Measurements from ENCODE around the gene ABCA7.

Gene ABCA7

DNA sequence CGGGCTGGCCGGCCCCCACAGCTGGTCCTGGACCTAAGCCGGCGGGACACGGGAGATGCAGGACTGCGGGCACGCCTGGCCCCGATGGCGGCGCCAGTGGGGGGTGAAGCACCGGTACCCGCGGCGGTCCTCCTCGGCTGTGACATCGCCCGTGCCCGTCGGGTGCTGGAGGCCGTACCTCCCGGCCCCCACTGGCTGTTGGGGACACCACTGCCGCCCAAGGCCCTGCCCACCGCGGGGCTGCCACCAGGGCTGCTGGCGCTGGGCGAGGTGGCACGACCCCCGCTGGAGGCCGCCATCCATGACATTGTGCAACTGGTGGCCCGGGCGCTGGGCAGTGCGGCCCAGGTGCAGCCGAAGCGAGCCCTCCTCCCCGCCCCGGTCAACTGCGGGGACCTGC lies 36.6 kb upstream of the ABCA7 start:
- no peak for ATAC-seq

- no peak for ATAC-seq
Measured at GRCh38 chr19:1004204-1004802, 35.6 kb upstream of the ABCA7 start.

GRCh38 chr19:1004803-1005664 lies 34.9 kb upstream of the ABCA7 start:
- no peak for ATAC-seq

DNA sequence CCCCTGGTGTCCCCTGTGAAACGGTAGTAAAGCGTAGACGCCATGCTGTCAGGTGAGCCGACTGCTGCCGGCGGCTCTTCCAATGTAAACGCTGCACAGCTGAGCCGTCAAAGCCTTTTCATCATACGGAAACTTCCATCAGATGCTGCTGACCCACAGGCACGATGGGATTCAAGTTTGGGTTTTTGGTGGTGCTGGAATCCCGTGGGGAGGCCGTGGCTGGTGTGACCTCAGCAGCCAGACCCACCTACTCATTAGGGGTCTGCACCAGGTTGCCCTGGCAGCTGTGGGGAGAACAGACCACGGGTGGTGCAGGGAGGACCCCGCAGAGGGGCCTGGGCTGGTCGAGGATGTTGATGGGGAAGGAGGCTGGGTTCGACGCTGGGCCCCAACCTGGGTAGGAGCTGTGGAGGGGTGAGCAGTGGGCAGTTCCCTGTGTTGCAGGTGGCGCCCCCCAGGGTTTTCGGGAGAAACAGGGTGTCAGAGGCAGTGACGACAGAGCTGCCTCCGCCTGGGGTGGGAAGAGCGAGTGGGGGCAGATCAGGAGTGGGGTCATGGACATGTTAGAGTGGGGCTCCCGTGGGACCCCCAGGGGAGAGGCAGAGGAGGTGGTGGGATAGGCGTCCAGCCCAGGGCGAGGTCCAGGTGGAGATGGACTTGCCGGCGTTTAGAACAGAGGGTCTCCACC lies 33.1 kb upstream of the ABCA7 start:
- no peak for ATAC-seq

DNA sequence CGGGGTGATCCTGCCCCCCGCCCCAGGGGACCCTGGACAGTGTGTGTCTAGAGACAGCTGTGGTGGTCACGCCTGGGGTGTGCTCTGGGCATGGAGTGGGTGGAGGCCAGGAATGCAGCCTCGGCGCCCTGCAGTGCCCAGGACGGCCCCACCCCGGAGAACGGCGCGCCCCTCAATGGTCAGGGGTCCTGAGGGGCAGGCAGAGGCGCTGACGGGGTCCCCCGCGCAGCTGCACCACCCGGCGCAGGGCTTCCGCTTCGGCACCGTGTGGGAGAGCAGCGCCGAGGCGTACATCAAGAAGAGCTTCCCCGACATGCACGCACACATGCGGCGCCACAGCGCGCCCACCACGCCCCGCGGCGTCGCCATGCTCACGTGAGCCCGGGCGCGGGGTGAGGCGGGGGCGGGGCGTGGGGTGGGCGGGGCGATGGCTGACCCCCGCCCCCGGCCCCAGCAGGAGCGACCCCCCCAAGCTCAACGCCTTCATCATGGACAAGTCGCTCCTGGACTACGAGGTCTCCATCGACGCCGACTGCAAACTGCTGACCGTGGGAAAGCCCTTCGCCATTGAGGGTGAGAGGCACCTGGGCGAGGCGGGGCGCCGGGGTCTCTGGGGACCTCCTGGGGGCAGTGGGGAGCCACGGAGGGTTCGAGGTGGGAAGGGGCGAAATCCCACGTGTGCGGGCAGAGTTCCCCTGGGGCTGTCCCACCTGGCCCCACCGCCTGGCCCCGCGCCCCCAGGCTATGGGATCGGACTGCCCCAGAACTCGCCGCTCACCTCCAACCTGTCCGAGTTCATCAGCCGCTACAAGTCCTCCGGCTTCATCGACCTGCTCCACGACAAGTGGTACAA lies 32.3 kb upstream of the ABCA7 start:
- ATAC-seq = no peak

DNA sequence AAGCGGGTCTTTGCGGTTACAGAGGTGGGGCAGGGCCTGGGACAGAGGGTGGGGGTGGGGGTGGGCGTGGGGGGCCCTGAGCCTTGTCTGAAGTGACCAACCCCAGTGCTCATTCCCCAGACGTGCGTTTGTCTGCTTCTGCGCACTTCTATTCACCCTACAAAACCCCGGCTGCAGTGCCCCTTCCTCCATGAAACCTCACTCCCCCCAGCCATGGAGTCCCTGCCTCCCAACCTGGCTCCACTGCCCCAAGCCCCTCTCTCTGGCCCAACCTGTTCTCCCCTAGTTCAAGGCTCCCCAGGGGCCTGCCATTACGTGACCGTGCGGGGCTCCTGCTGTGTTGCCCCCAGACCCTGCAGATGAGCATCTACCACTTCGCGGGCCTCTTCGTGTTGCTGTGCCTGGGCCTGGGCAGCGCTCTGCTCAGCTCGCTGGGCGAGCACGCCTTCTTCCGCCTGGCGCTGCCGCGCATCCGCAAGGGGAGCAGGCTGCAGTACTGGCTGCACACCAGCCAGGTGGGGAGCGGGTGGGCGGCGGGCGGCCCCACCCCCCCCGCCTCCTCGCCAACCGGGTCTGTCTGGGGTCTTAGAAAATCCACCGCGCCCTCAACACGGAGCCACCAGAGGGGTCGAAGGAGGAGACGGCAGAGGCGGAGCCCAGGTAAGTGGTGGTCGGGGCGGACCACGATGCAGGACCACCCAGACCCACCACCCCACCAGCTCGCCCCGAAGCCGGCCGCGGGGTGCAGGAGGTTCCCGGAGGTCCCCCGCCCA lies 31.5 kb upstream of the ABCA7 start:
- ATAC-seq = no peak

GRCh38 chr19:1009041-1009980 lies 30.6 kb upstream of the ABCA7 start:
- ATAC-seq = no peak

DNA sequence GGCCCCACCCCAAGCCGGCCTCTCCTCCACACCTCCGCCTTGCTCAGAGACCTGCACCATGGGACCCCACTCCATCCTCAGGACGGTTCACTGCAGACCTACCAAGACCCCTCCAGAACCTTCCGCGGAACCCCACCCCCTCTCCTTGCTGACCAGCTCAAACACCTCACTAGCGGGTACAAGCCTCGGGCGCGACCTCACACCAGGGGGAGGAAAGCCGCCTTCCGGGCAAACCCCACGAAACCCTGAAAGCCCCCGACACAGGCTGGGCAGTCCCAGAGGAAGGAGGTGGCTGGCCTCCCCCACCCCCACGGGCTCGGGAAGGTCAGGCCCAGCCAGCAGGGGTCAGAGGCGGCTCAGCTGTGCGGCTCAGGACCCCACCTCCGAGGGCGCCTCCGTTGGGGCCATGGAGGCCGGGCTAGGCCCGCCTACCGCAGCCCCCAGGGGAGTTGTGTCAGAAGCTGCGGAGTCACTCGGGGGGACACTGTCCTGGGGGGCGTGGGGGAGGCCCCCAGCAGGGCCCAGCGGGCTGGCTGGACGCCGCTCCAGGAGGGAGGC lies 29.8 kb upstream of the ABCA7 start:
- ATAC-seq = no peak

DNA sequence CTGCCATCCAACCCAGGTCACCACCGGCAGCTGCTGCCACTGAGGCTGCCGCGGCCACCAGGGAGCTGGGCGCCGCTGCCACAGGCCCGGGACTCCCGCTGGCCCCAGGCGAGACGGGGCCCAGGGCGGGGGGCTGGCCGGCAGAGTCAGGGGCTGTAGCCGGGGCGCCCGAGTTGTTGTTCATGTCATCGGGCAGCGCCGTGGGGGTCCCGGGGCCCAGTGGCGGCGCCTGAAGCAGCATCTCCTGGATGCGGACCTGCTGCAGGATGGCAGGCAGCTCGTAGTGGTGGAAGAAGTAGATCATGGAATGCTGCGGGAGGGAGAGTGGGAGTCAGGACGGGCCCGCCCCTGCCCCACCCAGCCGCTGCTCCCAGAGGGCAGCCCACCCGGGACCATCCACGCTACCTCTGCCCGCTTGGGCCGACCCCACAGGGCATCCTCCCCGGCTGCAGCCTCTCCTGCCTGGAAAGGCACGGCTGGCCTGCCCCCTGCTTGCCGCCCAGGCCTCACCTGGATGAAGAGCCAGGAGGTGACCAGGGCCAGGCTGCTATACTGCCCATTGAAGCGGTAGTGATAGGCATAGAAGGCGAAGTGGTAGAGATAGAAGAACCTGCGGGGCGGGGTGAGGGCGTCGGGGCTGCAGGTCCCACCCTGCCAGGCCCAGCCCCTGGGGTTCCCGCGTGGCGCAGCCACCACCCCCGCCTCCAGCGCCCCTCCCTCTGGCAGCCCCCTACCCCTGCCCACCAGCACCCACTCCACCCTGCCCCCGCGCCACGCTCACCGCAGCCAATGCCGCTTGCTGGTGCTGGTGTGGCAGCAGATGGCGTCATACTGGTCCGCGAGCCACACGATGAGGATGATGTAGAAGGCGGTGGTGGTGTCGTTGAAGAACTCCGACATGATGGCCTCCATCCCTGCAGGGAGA lies 29.1 kb upstream of the ABCA7 start:
- ATAC-seq = no peak

- no peak for ATAC-seq
Measured at GRCh38 chr19:1011831-1012333, 28.0 kb upstream of the ABCA7 start.

GRCh38 chr19:1012334-1012733 lies 27.6 kb upstream of the ABCA7 start:
- no peak for ATAC-seq

GRCh38 chr19:1013218-1013617 lies 26.7 kb upstream of the ABCA7 start:
- no peak for ATAC-seq

DNA sequence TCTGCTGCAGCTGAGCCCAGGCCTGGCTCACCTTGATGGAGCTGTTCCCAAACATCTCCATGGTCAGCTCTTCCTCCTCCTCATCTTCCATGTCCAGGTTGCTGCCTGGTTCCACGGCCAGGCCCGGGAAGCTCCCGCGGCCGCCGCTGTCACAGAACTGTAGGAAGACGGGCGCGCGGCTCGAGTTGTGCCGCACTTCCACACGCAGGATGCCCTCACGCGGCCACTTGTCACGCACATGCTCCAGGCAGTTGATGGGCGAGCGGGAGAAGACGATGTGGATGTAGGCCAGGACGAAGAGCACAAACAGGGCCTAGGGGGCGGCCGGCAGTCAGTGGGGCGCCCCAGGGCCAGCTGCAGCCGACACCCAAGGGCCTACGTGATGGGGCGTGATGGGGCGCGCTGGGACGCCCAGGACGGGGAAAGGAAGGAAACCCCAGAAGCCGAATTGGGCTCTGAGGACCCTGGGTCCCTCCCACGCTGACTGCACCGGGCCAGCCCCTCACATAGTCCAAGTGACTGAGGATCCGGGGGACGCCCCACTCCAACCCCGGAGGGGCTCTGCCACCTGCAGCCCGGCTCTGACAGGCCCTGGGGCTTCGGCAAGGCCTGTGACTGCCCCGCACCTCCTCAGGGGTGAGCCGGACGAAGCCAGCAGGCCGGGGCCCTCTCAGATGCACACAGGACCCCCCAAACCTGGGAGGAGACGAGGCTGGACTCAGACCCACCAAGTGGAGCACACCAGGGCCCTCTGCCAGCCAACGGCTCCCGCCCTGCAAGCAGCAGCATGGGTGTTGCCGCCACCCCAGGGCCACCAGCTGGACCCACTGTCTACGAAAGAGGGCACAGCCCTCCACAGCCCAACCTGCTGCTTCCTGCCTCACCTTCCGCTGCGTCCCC lies 25.5 kb upstream of the ABCA7 start:
- ATAC-seq = no peak

- ATAC-seq = no peak
Measured at GRCh38 chr19:1015061-1015781, 24.7 kb upstream of the ABCA7 start.

DNA sequence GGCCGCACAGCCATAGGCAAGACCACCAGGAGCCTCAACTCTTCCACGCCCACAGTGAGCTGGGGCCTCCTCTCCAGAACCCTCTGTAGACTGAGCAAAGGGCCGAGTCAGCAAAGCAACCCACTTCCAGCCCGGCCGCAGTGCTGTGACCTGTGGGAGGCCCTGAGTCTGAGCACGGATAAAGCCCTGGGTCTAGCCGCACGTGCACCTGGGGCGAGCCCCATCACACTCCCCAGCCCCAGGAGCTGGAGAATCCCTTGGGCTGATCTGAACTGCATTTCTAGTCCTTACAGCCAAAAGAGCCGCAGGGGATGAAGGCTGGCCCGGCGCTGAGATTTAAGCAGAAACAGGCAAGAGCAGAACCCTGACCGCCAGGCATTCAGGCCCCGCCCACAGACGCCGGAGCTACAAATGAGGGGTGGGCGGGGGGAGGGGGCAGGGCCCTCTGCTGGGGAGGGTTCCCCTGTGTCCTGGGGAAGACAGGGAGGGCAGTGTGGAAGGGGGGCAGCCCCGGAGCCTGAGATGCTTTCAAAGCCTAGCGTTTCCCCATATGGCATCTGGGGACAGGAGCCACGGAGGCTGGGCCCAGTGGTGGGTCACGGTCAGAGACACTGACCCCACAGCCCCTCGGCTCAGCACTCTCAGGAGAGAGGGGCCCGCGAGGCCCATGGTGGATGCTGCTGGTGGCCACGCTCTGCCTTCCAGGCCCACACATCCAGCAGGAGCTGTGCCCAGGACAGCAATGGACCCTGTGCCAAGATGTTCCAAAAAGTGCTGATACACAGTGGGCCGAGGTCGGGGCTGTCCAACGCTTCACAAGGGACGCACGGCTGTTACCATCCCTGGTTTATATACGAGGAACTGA lies 23.9 kb upstream of the ABCA7 start:
- no peak for ATAC-seq

GRCh38 chr19:1016647-1017114 lies 23.2 kb upstream of the ABCA7 start:
- no peak for ATAC-seq

Measured in activated CD4-positive, CD25-positive, alpha-beta regulatory T cell treated with anti-CD3 and anti-CD28 coated beads, Interleukin-2, amount 50 U/mL, for 24 hours (primary cell).